Measurements from ENCODE around the gene STUB1.

STUB1 gene

DNA sequence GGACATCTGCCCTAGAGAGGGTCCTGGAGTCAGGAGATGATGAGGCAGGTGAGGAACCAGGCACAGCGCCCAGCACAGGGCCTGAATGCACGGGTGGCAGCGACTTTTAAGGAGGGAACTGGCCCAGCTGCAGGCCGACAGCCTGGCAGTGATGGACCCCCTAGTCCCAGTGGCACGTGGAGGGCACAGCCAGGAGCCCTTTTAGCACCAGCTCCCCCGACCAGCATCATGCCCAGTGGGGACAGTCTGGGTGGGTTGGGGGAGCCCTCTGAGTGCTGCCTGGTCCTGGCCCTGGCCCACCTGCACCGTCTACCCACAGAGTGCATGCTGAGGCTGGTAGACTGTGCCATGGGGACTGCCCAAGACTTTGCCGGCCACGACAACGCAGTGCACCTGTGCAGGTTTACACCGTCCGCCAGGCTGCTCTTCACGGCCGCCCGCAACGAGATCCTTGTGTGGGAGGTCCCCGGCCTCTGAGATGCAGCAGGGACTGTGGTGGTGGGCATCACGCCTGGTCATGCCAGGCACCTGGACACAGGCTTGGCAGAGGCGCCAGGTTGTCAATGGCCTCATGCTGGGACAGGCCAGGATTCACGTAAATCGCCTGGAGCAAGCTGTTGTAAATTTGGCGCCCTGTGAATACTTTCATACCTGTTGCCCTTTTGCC, 13.0 kb upstream of the STUB1 start:
- no peak for DNase-seq (ENCODE audit: low spot score)

DNA sequence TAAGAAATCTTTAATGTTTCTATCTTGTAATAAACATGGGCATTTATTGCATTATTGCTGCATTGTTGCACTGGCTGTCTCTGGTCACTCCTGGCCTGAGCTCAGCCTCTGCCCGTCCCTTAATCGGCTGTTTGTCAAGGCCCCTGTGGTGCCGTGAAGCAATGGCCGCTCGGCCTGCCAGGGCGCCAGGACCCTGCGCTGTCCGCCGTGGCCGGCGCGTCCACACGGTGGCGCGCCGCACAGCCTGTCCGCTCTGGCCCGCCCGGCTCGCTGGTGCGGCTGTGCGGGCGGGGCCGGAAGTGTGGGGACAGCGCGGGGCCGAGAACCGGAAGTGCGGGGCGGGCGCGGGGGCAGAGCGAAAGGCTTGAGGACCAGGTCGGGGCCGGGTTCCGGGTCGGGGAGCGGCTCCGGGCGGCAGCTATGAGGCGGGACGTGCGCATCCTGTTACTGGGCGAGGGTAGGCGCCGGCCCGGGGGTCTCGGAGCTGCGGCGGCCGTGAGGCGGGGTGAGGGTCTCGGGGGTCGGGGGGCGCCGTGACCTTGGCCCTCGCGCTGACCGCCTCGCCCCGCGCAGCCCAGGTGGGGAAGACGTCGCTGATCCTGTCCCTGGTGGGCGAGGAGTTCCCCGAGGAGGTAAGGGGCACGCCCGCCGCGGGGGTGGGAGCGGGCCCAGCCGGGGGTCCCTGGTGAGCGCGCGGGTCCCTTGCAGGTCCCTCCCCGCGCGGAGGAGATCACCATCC, 12.3 kb upstream of the STUB1 start, which contains the start of gene RHOT2:
TSS of gene RHOT2 (plus strand) at position 353 of the 739 bp plus-strand sequence. CDS start at position 421, 68 bp downstream.
- DNase-seq (ENCODE audit: low spot score), result peak; percentile 91

DNA sequence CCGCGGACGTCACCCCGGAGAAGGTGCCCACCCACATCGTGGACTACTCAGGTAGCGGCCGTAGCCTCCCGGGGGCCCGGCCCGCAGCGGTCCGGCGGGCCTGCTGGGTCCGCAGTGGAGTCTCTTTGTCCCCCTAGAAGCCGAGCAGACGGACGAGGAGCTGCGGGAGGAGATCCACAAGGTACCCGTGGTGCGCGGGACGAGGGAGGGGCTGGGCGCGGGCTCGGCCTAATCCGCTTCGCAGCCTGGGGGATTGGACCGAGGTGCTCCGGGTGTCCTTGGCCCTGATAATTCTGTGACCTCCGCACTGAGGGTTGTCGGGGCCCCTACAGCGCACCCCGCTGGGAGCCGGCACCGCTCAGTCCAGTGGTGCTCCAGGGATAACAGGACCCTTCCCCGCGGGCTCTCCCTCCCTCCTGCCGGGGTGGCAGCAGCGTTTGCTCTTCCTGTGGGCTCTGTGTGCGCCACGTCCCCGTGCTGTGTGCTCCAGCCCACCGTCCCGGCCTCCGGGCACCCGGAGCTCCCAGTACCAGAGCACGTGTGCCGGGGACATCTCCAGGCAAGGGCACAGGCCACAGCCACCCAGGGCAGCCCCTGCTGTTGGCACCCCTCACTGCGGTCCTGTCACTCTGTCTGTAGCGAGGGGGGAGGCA, 11.6 kb upstream of the STUB1 start:
- DNase-seq (ENCODE audit: low spot score), result peak; percentile 7

DNA sequence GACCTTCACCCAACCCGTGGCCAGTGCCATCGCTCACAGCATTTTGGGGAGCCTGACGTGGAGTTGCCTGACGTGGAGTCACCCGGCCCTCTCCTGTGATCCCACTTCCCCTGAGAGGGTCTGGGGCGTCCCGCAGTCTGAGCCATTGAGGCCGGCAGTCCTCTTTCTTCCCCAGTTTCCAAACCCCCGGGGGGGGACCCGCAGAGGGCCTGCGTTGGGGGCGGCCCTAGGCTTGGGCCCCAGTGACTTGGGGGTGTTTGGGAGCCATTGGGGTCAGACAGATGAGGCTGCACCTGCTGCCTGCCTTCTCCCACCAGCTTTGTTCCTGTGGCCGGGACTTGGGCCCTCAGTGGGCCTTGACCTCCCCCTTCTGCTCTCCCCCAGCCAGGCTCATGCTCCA, 10.5 kb upstream of the STUB1 start:
- no peak for DNase-seq (ENCODE audit: low spot score)

DNA sequence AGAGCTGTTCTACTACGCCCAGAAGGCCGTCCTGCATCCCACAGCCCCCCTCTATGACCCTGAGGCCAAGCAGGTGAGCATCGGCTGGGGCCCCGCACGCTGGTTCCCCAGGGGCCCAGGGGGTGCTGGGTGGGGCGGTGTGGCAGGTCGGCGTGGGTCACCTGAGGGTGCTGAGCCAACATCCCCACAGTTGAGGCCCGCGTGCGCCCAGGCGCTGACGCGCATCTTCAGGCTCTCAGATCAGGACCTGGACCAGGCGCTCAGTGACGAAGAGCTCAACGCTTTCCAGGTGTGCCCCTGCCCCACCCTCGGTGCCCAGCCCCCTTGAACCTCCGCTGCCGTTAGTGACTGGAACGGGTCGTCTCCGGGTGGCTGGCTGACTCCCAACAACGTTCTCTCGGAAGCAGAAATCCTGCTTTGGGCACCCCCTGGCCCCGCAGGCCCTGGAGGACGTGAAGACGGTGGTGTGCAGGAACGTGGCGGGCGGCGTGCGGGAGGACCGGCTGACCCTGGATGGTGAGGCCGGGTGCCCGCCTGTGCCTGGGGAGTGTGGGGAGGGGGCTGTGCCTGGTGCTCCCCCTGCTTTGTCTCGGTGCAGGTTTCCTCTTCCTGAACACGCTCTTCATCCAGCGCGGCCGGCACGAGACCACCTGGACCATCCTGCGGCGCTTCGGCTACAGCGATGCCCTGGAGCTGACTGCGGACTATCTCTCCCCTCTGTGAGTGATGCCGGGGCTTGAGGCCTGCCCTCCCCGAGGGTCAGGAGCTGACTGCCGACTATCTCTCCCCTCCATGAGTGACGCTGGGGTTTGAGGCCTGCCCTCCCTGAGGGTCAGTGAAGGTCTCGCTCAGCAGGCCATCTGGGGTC, 9.5 kb upstream of the STUB1 start:
- no peak for DNase-seq (ENCODE audit: low spot score)

DNA sequence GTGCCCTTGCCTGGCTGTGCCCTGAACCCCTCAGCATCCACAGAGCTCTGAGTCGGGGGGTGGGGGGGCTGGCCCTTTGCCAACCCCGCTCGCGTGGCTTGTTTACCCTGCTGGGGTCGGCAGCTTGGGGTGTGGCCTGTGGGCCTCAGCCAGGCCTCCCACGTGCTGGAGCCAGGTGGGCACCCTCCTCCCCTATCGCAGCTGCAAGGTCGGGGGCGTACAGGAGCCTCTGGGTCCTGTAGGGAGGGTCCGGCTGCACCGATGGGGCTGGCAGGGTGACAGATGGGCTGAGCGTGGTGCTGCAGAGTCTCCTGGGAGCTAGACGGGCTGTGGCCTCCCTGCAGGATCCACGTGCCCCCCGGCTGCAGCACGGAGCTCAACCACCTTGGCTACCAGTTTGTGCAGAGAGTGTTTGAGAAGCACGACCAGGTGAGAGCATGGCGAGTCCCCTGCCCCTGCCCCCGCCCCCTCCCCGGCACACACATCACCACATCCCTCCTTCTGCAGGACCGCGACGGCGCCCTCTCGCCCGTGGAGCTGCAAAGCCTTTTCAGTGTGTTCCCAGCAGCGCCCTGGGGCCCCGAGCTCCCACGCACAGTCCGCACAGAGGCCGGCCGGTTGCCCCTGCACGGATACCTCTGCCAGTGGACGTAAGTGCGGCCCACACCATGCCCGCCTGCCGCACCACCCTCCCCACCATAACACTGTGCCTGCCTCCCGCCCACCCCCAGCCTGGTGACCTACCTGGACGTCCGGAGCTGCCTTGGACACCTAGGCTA, 8.7 kb upstream of the STUB1 start:
- DNase-seq (ENCODE audit: low spot score), result no peak

DNA sequence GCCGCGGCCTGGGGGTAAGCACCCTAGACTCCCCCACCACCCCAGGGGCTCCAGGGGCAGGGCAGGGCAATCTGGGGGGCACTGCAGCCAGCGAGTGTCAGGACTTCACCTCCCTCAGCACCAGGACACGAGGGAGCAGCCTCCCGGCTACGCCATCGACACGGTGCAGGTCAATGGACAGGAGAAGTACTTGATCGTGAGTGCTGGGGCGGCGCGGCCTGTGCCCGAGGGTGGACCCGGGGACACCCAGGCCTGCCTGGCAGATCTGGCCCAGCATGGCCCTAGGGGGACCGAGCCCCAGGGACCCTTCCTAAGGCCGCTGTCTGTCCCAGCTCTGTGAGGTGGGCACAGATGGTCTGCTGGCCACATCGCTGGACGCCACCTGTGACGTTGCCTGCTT, 7.8 kb upstream of the STUB1 start:
- DNase-seq (ENCODE audit: low spot score), result no peak

DNA sequence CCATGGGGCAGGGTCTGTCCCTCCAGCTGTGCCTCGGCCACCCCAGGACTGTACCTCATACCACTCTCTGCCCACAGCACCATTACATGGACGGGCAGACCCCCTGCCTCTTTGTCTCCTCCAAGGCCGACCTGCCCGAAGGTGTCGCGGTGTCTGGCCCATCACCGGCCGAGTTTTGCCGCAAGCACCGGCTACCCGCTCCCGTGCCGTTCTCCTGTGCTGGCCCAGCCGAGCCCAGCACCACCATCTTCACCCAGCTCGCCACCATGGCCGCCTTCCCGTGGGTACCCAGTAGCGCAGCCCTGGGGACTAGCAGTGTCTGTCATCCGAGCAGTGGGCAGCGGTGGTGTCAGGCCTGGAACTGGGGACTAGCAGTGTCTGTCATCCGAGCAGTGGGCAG, 7.4 kb upstream of the STUB1 start:
- DNase-seq (ENCODE audit: low spot score), result no peak

DNA sequence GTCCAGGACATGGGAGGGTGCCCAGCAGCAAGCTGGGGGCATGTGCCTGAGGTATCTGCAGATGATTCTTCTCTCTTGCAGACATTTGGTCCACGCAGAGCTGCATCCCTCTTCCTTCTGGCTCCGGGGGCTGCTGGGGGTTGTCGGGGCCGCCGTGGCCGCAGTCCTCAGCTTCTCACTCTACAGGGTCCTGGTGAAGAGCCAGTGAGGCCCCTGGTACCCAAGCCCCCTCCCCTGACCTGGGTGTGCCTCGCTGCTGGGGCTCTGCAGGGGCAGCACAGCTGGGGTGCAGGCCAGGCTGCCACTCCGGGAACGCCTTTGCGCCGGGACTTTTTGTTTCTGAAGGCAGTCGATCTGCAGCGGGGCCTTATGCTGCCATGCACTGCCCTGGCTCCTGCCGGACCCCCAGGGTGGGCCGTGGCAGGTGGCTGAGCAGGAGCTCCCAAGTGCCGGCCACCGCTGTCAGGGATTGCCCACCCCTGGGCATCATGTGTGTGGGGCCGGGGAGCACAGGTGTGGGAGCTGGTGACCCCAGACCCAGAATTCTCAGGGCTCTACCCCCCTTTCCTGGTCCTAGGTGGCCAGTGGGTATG, 6.7 kb upstream of the STUB1 start:
- no peak for DNase-seq (ENCODE audit: low spot score)

DNA sequence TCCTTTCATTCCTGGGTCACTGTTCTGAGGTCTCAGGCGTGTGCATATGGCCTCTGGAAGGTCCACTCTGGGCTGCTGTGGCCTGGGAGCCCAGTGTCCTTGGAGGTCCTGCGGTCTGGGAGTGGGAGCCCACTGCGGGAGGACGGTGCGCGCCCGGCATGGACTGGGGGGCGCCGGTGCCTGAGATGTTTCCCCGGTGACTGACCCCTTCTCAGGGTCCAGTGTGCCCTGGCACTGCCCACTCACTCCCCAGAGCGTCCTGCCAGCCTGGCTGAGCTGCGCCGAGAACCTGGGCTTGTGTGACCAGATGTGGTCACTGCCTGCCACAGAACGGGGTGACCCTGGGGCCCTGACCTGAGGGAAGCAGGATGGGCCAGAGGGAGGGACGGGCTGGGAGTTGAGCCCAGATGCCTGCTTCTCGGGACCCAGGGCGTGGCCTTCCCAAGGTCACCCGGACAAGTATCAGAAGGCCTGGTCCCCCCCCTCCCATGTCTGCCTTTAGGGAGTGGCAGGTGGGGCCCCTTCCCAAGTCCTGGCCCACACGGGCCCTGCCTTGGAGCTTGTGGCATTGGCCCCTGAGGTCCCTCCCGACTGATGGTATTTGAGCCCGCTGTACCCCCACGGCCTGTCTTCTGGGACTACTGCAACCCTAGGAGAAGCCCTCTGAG, 5.9 kb upstream of the STUB1 start:
- DNase-seq (ENCODE audit: low spot score), result no peak

DNA sequence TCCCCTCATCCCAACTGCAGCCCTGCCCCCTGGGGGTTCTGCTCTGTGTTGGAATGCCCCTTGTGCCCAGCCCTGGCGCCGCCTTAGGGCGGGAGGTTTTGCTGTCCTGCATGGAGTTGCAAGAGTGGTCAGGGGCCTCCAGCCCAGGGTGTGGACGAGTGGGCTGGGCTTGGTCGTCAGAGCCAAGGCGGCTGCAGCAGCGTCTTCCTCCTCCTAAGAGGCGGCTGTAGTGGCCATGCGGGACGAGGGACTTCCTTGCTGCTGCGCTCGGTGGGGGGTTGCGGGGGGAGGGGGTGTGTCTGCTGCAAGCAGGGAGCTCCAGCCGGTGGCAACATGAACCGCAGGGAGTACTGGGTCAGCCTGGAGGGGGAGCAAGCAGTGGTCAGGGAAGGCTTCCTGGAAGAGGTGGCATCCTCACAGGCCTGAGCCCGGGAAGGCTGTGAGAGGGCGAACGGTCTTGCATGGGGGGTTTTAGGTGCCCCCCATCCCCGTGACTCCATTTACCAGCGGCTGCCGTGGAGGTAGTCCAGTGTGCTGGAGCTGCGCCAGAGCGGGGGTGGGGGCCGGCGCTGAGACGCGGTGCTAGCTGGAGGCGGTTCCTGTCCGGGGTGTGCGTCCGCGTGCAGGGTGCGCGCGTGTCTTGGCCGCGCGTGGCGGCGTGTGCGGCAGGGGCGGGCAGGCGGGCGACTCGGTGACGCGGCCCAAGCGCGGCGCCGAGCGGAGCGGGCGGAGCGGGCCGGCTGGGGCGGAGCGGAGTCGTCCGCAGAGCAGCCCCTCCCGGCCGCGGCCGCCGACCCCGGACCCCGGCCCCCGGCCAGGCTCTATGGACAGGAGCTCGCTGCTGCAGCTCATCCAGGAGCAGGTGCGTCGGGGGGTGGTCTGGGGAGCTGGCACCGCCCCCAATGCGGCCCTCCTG, 5.0 kb upstream of the STUB1 start, which contains the start of gene RHBDL1:
TSS of gene RHBDL1 (plus strand) at position 704 of the 916 bp plus-strand sequence. CDS start at position 824, 120 bp downstream.
- no peak for DNase-seq (ENCODE audit: low spot score)

DNA sequence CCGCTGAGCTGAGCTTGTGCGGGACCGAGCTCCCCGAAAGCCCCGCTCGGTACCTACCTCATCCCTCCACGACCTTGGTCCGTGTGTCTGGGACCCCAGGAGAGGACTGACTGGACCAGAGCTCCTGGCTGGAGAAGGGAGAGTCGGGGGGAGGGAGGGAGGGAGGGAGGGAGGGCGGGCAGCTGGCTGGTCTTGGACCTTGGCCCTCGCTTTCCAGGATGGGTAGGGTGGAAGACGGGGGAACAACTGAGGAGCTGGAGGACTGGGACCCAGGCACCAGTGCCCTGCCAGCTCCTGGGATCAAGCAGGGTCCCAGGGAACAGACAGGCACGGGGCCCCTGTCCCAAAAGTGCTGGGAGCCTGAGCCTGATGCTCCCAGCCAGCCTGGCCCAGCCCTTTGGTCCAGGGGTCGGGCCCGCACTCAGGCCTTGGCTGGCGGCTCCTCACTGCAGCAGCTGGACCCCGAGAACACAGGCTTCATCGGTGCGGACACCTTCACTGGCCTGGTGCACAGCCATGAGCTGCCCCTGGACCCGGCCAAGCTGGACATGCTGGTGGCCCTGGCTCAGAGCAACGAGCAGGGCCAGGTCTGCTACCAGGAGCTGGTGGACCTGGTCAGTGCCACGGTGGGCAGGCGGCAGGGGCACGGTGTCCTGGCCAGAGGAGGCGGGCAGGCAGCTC, 4.2 kb upstream of the STUB1 start:
- DNase-seq (ENCODE audit: low spot score), result no peak

DNA sequence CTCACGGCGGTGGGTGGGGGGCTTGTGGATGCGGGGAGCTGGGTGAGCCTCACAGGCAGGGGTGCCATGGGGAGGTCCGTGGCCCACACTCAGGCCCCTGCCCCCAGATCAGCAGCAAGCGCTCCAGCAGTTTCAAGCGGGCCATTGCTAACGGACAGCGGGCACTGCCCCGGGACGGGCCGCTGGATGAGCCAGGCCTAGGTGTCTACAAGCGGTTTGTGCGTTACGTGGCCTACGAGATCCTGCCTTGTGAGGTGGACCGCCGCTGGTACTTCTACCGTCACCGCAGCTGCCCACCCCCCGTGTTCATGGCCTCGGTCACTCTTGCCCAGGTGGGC, 3.7 kb upstream of the STUB1 start:
- no peak for DNase-seq (ENCODE audit: low spot score)

DNA sequence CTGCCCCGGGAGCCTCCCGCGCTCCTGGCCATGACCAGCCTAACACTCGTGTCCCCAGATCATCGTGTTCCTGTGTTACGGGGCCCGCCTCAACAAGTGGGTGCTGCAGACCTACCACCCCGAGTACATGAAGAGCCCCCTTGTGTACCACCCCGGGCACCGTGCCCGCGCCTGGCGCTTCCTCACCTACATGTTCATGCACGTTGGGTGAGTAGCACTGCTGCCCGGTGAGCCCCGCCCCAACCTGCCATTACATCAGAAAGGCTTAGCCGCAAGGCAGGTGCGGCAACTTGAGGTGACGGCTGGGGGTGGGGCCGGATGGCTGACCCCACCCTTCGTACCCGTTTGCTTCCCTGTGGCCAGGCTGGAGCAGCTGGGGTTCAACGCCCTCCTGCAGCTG, 3.3 kb upstream of the STUB1 start:
- DNase-seq (ENCODE audit: low spot score), result no peak

DNA sequence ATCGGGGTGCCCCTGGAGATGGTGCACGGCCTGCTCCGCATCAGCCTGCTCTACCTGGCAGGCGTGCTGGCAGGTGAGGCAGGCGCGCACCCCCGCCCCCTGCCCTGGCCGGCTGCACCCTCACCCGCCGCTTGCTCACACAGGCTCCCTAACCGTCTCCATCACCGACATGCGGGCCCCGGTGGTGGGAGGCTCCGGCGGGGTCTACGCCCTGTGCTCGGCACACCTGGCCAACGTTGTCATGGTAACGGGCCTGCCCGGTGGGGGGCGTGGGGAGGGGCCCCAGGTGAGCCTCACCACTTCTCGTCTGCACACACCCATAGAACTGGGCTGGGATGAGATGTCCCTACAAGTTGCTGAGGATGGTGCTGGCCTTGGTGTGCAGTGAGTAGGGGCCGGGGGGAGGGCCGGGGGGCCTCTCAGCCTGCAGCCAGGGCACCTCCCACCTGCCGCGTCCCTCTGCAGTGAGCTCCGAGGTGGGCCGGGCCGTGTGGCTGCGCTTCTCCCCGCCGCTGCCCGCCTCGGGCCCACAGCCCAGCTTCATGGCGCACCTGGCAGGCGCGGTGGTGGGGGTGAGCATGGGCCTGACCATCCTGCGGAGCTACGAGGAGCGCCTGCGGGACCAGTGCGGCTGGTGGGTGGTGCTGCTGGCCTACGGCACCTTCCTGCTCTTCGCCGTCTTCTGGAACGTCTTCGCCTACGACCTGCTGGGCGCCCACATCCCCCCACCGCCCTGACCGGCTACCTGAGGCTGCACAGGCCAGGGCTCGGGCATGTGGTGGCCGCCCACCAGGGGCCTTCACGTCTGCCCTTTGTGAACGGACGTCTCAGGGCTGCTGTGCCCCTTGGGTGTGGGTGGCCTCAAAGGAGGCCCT, 2.7 kb upstream of the STUB1 start:
- DNase-seq (ENCODE audit: low spot score), result no peak

DNA sequence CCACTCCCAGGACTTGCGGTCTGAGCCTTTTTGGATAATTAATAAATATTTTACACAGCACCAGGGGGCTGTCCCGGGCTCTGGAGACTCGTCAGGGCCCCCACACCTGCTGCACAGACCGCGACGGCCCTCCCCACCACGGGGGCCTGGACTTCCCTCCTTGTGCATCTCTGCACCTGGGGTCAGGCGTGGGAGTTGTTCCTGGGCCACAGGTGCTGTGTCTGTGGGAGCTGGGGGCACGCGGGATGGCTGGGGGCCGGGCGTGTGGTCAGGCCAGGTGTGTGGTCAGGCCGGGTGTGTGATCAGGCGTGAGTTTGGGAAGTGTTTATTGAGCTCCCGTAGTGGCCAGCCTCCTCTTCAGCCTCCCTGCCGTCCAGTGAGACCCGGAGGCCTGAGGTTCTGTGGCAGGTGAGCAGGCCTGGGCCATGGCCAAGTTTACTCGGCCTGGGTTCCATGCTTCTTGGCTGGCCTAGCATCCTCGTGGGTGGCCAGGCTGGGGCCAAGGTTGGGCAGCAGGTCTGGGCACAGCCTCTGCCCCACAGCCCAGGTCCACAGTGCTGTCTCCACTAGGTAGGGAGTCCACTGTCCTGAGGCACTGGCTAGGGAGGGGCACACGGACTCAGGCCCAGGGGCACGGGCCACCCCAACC, 1.9 kb upstream of the STUB1 start:
- DNase-seq (ENCODE audit: low spot score), result no peak

Measured in RKO (cell line).